ENCODE data around the gene FAM156B. TPM values are rescaled to one million over a fixed set of nuclear protein-coding genes. Genes with fewer than 3 reads are reported as not detected.
"Not testable (repeated sequence)": the region's sequence is repeated elsewhere in the genome, so short reads cannot be mapped to it uniquely, and the experiment has no call there.

The FAM156B gene
- total RNA-seq, 1 experiment from 2014 or later = 11.2 TPM

GRCh38 chrX:52905531-52905930 is 8.4 kb downstream of the FAM156B start:
- H4K20me1 ChIP-seq (ENCODE audit: control insufficient read depth, insufficient read depth, insufficient read length); H3K23me2 ChIP-seq (ENCODE audit: insufficient read length, low read depth, low read length, poor library complexity, severe bottlenecking); H3K79me2 ChIP-seq (ENCODE audit: insufficient read depth, low read length); H2BK12ac ChIP-seq (ENCODE audit: insufficient read length, low read depth, low read length); H3T11ph ChIP-seq (ENCODE audit: low read length); H3K27me3 ChIP-seq (ENCODE audit: insufficient read depth, low read length); H3K4me1 Mint-ChIP-seq; H3K14ac ChIP-seq (ENCODE audit: insufficient read depth, low read length); H3K36me3 Mint-ChIP-seq (ENCODE audit: insufficient read depth in 1 of 3, low read depth in 3 of 3); H3K23ac ChIP-seq (ENCODE audit: insufficient read length, low read depth, low read length); H3K27me3 Mint-ChIP-seq (ENCODE audit: low read depth); H3K4me1 ChIP-seq (ENCODE audit: insufficient read depth, low read length); H3K4me2 ChIP-seq (ENCODE audit: insufficient read depth, insufficient read length, low read length); H2AK5ac ChIP-seq (ENCODE audit: insufficient read length, low read length); H4K5ac ChIP-seq (ENCODE audit: insufficient read length, low read depth, low read length); DNase-seq; H3K9me3 Mint-ChIP-seq; H3K4me3 Mint-ChIP-seq; H2BK20ac ChIP-seq (ENCODE audit: low read depth, low read length, poor library complexity, severe bottlenecking); H4K8ac ChIP-seq (replicated peaks; ENCODE audit: insufficient read length, low read depth, low read length); H2AFZ ChIP-seq (ENCODE audit: low read length); H3K79me1 ChIP-seq (ENCODE audit: insufficient read depth, low read depth, low read length, poor library complexity, severe bottlenecking); H3K56ac ChIP-seq (ENCODE audit: insufficient read length, low read depth, low read length); H4K91ac ChIP-seq (ENCODE audit: insufficient read length, low read depth, low read length); H3K9me3 ChIP-seq (ENCODE audit: control insufficient read depth, low read depth, low read length); H2BK120ac ChIP-seq (ENCODE audit: low read depth, low read length, poor library complexity, severe bottlenecking); H3K27ac Mint-ChIP-seq; H3K9ac ChIP-seq (ENCODE audit: extremely low read depth, insufficient read length, low read length); H2BK5ac ChIP-seq (ENCODE audit: insufficient read length, low read length); H2BK15ac ChIP-seq (ENCODE audit: low read depth, low read length); H3K18ac ChIP-seq (ENCODE audit: insufficient read length, low read depth, low read length); H3K27ac ChIP-seq (ENCODE audit: insufficient read length, low read depth, low read length); H3K4ac ChIP-seq (ENCODE audit: low read depth, low read length): not testable (repeated sequence)
- WGBS (ENCODE audit: extremely low coverage, insufficient read length, low lambda C conversion rate) = no CpG with 5 or more reads among the region's 10 CpGs

- no CpG with 5 or more reads among the region's 4 CpGs for WGBS (ENCODE audit: extremely low coverage, insufficient read length, low lambda C conversion rate)
- H3K36me3 Mint-ChIP-seq (ENCODE audit: insufficient read depth in 1 of 3, low read depth in 3 of 3); H3K4me2 ChIP-seq (ENCODE audit: insufficient read depth, insufficient read length, low read length); DNase-seq; H2BK20ac ChIP-seq (ENCODE audit: low read depth, low read length, poor library complexity, severe bottlenecking); H4K91ac ChIP-seq (ENCODE audit: insufficient read length, low read depth, low read length); H4K5ac ChIP-seq (ENCODE audit: insufficient read length, low read depth, low read length); H3K79me1 ChIP-seq (ENCODE audit: insufficient read depth, low read depth, low read length, poor library complexity, severe bottlenecking); H4K20me1 ChIP-seq (ENCODE audit: control insufficient read depth, insufficient read depth, insufficient read length); H3K27ac Mint-ChIP-seq; H4K8ac ChIP-seq (replicated peaks; ENCODE audit: insufficient read length, low read depth, low read length); H3K4me3 Mint-ChIP-seq; H3K4me1 Mint-ChIP-seq; H3K9me3 ChIP-seq (ENCODE audit: control insufficient read depth, low read depth, low read length); H3K27ac ChIP-seq (ENCODE audit: insufficient read length, low read depth, low read length); H2BK5ac ChIP-seq (ENCODE audit: insufficient read length, low read length); H3K27me3 Mint-ChIP-seq (ENCODE audit: low read depth); H3K56ac ChIP-seq (ENCODE audit: insufficient read length, low read depth, low read length); H3K18ac ChIP-seq (ENCODE audit: insufficient read length, low read depth, low read length); H3K14ac ChIP-seq (ENCODE audit: insufficient read depth, low read length); H2BK12ac ChIP-seq (ENCODE audit: insufficient read length, low read depth, low read length); H3K23ac ChIP-seq (ENCODE audit: insufficient read length, low read depth, low read length); H3K27me3 ChIP-seq (ENCODE audit: insufficient read depth, low read length); H3K4me1 ChIP-seq (ENCODE audit: insufficient read depth, low read length); H3K23me2 ChIP-seq (ENCODE audit: insufficient read length, low read depth, low read length, poor library complexity, severe bottlenecking); H3K4ac ChIP-seq (ENCODE audit: low read depth, low read length); H3K79me2 ChIP-seq (ENCODE audit: insufficient read depth, low read length); H2AFZ ChIP-seq (ENCODE audit: low read length); H2BK15ac ChIP-seq (ENCODE audit: low read depth, low read length); H3T11ph ChIP-seq (ENCODE audit: low read length); H3K9ac ChIP-seq (ENCODE audit: extremely low read depth, insufficient read length, low read length); H3K9me3 Mint-ChIP-seq; H2BK120ac ChIP-seq (ENCODE audit: low read depth, low read length, poor library complexity, severe bottlenecking); H2AK5ac ChIP-seq (ENCODE audit: insufficient read length, low read length): not testable (repeated sequence)
Observed at GRCh38 chrX:52906072-52906471, 8.9 kb downstream of the FAM156B start.

All from H9 (cell line).